ENCODE results near the gene SLC35F1.

DNA sequence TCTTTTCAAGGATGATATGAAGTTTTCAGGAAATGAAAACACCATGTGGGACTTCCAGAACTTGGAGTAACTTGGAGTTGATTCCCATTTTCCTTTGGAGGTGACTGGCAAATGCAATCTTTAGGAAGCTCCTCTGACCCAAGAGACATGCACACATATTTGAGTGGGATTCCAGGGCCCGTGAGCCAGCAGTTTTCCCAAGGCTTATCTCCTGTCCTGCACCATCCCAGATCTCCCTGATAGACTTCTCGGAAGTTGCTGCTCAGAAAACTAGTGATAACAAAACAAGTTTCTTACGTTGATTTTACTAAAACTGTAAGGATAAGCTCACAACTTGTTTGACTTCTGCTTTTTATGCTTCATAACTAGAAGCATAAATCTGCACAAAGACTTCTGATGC, 25.6 kb downstream of the SLC35F1 start:
- TF ChIP-seq SIN3A (IDR thresholded peaks at IDR 0.05; ENCODE audit: low read depth, low read length), result no peak
- TF ChIP-seq, protein P1, sequence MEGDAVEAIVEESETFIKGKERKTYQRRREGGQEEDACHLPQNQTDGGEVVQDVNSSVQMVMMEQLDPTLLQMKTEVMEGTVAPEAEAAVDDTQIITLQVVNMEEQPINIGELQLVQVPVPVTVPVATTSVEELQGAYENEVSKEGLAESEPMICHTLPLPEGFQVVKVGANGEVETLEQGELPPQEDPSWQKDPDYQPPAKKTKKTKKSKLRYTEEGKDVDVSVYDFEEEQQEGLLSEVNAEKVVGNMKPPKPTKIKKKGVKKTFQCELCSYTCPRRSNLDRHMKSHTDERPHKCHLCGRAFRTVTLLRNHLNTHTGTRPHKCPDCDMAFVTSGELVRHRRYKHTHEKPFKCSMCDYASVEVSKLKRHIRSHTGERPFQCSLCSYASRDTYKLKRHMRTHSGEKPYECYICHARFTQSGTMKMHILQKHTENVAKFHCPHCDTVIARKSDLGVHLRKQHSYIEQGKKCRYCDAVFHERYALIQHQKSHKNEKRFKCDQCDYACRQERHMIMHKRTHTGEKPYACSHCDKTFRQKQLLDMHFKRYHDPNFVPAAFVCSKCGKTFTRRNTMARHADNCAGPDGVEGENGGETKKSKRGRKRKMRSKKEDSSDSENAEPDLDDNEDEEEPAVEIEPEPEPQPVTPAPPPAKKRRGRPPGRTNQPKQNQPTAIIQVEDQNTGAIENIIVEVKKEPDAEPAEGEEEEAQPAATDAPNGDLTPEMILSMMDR (IDR thresholded peaks at IDR 0.05 in 2 of 3, conservative IDR thresholded peaks at IDR 0.05 in 1 of 3; ENCODE audit: control insufficient read depth in 2 of 3, extremely low read depth in 1 of 3, insufficient read depth in 1 of 3, low read depth in 3 of 3, low read length in 3 of 3), result no peak
- no peak for TF ChIP-seq SUPT20H (IDR thresholded peaks at IDR 0.05; ENCODE audit: borderline replicate concordance, control insufficient read depth, low read depth, low read length)
- no peak for TF ChIP-seq RFX5 (IDR thresholded peaks at IDR 0.05; ENCODE audit: low read depth, low read length)
- no peak for TF ChIP-seq EZH2 (IDR thresholded peaks at IDR 0.05; ENCODE audit: borderline replicate concordance, control insufficient read depth, low read depth, low read length)
